HPDE6-E6E7 (cell line): Measurements from ENCODE around the gene SOX18.

Experiments used
- DNase-seq: peaks from one replicate; pipeline ENCODE4 v3.0.0; 2011; ENCODE audit warnings: missing footprints; ENCODE audit errors: extremely low spot score

SOX18 gene

GRCh38 chr20:64038565-64039292 lies 10.7 kb downstream of the SOX18 start:
- peak; percentile 88 for DNase-seq

- no peak for DNase-seq
Observed at GRCh38 chr20:64038224-64038564, 11.2 kb downstream of the SOX18 start.

GRCh38 chr20:64037498-64038213 lies 11.8 kb downstream of the SOX18 start:
- no peak for DNase-seq

DNA sequence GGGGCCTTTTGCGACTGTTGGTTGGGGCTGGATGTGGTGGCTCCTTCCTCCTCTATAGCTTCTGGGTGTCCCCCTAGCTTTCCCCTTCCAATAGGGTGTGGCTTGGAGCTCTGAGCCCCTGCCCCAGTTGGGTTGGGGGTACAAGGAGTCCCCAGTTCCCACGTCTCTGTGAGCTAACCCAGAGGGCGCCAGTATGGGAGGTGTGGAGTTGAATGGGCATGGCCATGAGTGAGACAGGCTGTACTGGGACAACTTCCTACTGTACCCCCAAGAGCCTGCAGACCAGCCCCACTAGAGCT lies 12.3 kb downstream of the SOX18 start:
- no peak for DNase-seq

DNA sequence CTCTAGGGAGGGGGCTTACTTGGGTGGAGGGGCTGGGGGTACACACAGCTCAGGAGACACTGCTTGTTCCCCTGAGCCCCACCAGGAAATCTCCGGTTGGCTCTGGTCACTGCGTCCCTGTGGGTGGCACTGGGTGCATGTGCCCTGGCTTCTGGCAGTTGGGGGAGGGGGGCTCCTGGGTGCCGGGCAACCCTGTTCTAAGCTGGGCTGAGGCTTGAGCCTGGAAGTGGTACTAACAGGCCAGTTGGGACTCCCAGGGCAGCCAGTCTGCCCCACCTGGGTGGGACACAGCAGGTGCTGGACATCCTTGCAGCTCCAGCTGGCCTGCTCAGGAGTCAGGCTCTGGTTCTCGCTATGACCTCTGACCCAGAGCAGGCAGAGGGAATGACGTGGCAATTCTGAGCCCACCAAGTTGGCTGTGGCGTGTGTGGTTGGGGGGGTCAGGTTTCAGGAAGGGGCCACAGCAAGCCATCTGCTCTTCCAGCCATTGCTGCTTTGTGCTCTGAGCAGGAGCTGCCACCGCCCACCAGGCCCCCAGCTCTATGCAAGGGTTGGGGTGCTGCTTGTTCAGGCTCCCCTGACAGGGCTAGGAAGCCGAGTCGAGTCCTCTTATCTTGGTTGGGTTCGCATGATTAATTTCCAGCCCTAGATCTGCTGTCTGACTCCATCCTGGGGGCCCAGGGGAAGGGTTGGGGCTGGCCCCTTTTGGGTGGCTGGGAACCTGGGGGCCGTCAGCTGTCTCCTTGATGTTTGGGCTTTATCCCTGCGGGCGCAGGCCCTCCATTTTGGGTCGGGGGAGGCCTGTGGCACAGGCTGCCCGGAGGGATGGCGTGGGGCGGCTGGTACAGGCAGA lies 12.9 kb downstream of the SOX18 start:
- DNase-seq: no peak

- no peak for DNase-seq
Observed at GRCh38 chr20:64035933-64036345, 13.5 kb downstream of the SOX18 start, which contains the start of gene C20orf204. Gene C20orf204 (plus strand): TSS chr20:64036182. CDS start chr20:64036324, 142 bp downstream.

GRCh38 chr20:64035066-64035932 lies 14.1 kb downstream of the SOX18 start:
- no peak for DNase-seq

DNA sequence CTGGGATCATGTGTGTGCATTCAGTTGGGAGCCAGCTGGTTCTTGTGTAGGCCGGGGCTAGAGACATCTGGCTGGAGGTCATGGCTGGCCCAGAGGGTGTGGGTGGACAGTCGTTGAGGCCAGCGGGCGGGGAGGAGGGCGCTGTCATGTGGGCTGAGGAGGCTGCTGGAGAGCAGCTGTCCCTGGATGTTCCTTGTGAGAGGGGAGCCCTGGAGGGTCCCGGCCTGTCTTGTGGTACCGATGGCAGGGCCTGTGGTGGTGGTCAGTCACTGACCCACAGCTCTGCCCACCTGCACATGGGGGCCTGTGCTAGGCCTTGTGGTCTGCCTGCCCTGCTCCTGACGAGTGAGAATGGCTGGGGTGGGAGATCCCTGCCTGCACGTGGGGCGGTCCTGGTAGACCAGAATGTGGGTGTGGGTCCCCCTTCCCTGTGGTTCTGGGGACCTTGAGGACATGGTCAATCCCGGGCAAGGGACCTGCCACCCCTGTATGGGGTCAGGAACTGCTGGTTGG lies 15.4 kb downstream of the SOX18 start:
- DNase-seq: no peak

DNA sequence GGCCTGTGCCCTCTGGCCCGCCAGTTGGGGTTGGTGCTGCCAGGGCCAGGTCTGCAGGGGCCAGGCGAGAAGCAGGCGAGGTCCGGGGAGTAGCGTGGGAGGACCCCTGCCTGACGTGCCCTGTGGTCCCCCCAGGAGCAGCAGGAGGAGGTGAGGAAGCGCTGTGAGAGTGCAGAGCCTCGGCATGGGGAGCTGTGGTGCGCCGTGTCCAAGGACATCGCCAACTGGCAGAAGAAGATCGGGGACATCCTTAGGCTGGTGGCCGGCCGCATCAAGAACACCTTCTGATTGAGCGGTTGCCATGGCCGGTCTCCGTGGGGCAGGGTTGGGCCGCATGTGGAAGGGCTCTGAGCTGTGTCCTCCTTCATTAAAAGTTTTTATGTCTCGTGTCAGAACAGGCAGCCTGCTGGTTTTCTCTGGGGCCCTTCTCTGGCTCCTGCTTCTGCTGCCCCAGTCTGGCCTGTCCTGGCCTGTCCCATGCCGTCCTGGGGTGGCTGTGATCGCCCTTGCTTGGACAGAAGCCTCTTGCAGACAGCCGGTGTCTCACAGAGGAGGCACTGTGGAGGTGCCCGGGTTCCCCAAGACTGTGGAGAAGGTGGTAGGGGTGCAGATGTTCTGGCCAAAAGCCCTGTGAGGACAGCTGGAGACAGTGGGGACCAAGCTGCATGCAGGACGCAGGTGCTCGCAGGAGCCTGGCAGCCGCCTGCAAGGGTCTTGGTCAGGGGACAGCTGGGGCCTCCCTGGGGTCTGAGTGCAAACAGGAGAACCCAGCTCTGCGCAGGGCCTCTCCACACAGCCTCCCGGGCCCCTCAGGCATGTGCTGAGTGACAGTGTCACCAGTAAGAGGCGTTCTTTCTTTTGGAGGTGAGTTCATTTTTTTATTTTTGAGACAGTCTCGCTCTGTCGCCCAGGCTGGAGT lies 16.5 kb downstream of the SOX18 start:
- no peak for DNase-seq

GRCh38 chr20:64031822-64032314 lies 17.6 kb downstream of the SOX18 start:
- DNase-seq: no peak

DNA sequence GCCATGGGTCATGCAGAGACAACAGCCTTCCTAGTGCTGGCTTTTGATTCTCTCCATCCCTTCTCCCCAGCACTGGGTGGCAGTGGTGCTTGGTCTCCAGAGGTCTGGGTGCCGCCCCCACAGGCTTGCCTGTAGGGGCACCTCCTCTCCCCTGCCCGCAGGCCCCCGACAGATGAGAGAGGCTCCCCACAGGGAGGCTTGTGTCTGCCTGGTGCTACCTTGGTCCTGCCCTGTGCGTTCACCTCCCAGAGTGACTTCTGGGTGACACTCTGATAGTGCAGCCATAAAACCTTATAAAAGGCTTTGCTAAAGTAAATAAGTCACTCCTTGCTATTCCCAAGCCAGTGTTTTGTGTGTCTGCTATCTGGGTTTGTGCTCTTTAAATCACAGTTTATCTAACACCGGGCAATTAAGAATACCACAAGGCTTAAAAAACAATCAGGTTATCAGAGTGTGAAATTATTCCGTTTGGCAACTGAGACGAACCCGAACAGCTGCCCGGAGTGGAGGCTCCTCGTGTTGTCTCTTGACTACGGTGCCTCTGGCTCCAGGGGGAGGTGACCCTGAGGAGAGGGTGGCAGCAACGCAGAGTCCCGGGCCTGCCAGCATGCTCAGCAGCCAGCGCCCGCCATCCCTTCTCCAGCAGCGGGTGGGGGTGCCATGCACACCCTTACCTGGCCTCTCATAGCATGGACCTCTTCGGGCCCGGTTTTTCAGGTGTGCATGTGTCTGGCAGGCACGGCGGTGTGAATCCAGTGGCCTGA lies 18.9 kb downstream of the SOX18 start:
- DNase-seq: no peak

GRCh38 chr20:64029293-64030117 lies 19.9 kb downstream of the SOX18 start:
- DNase-seq: no peak

- DNase-seq: no peak
Observed at GRCh38 chr20:64027981-64028685, 21.3 kb downstream of the SOX18 start.

DNA sequence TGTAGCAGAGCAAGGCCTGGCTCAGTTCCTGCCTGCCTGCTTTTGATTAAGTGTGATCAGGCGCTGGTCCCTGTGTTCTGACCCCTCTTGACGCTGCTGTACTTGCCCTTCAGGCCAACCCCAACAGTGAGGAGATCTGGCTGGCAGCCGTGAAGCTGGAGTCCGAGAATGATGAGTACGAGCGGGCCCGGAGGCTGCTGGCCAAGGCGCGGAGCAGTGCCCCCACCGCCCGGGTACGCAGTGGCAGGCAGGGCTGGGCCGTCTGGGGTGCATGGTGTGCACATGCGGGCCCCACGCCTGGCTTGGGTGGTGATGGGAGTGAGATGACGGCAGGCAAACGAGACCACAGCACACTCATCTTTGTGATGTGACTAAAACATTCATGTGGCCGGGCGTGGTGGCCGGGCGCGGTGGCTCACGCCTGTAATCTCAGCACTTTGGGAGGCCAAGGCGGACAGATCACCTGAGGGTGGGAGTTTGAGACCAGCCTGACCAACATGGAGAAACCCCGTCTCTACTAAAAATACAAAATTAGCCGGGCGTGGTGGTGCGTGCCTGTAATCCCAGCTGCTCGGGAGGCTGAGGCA lies 23.5 kb downstream of the SOX18 start:
- no peak for DNase-seq

DNA sequence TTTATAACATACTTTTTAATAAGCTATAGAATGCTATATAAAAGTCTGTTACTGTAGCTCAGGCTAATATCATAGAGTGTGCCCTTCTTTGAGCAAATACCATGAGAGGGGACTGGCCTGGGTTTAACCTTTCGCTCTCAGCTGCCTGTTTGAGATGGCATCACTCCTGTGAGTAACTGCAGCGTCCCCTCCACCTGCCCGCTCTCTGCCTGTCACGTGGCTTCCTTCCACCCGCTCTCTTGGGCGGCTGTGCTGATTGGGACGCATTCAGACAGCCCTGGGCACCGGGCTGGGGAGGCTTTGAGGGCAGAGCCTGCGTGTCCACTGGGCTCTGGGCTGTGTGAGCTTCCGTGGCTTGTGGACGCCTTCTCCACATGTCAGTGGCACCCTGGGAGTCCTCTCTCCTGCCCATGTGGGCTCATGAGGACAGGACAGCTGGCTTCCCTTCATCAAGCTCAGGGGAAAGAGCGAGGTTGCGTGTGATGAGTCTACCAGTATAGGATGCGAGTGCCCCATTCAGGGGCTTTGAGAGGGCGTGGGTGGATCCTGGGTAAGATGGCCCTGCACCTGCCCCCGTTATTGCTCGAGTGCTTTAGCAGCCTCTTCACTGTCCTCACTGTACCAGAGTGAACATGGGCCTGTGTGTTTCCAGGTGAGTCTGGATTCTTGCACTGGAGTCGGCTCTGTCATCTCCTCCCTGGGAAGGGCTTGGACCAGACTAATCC lies 24.2 kb downstream of the SOX18 start:
- no peak for DNase-seq

DNA sequence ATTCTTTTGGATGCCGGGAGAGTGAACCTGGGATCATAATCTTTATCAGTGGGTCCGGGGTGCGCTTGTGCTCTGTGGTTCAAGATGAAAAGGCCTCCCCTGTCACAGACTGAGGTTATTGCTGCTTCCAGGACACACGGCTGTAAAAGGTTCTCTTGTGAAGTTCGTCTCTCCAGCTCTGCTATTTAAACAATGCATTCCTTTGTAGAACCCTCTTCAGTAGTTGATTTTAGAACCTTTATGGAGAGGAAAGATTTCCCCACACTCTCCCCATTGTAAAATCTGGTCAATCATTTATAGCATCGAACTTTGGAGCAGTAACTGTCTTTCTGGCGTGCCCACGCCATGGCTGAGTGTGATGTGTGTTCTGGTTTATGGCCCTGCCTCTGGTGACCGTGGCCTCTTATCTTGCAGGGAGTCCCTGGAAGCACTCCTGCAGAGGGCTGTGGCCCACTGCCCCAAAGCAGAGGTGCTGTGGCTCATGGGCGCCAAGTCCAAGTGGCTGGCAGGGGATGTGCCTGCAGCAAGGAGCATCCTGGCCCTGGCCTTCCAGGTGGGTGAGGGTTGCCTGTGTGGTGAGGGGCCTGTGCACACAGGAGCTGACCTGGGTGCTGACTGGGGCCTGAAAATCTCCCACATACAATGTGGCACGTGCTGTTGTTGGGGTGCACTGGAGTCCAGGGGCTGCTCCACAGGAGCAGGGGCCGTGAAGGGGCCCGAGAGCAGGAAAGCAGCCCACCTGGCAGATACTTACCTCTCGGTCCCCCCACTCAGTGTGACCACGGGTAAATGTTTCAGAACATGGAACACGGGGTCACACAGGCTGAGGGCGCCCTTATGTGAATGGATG lies 25.1 kb downstream of the SOX18 start:
- no peak for DNase-seq
